Spleen (tissue), 11 donors: ENCODE measurements around the gene ERCC4. TPM values are rescaled to one million over a fixed set of nuclear protein-coding genes. Genes with fewer than 3 reads are reported as not detected.

Experiments
- DNase-seq: peaks from one replicate; pipeline ENCODE4 v3.0.0-alpha.2; 2020
- H3K27ac ChIP-seq, 8 donors: fragments of 200-600 bp; sonication (generic) in 7 of 8; 1 replicate in 4 of 8; 2 replicates in 4 of 8; pipeline versions ENCODE4 v1.5.0 to v1.8.0; 2016 to 2021; ENCODE audit warnings: inconsistent platforms in 4 of 8, mild to moderate bottlenecking in 4 of 8, moderate library complexity in 1 of 8
- H3K27me3 ChIP-seq, 7 donors: fragments of 200-600 bp; sonication (generic) in 6 of 7; replicated peaks in 1 of 7; 1 replicate in 4 of 7; 2 replicates in 3 of 7; pipeline versions ENCODE4 v1.5.0 to v1.8.0; 2016 to 2021; ENCODE audit warnings: inconsistent platforms in 3 of 7, mild to moderate bottlenecking in 1 of 7
- H3K36me3 ChIP-seq, 6 donors: fragments of 200-600 bp; sonication (generic) in 5 of 6; 1 replicate in 4 of 6; 2 replicates in 2 of 6; pipeline versions ENCODE4 v1.5.0 to v1.8.0; 2016 to 2021; ENCODE audit warnings: inconsistent platforms in 2 of 6
- H3K4me1 ChIP-seq, 6 donors: fragments of 200-600 bp; sonication (generic) in 5 of 6; 1 replicate in 3 of 6; 2 replicates in 3 of 6; pipeline versions ENCODE4 v1.5.0 to v1.8.0; 2016 to 2021; ENCODE audit warnings: inconsistent platforms in 3 of 6
- H3K4me3 ChIP-seq, 8 donors: fragments of 200-600 bp; sonication (generic) in 7 of 8; 1 replicate in 4 of 8; 2 replicates in 4 of 8; pipeline versions ENCODE4 v1.5.0 to v1.8.0; 2016 to 2021; ENCODE audit warnings: inconsistent platforms in 4 of 8, mild to moderate bottlenecking in 4 of 8, moderate library complexity in 2 of 8
- H3K9me3 ChIP-seq, 8 donors: fragments of 200-600 bp; sonication (generic) in 7 of 8; 1 replicate in 4 of 8; 2 replicates in 4 of 8; pipeline versions ENCODE4 v1.5.0 to v1.8.0; 2016 to 2021; ENCODE audit warnings: inconsistent platforms in 4 of 8
- CTCF ChIP-seq, 11 experiments: fragments of 200-600 bp in 7 of 11; fragments of 450-650 bp in 4 of 11; sonication (generic) in 4 of 11; IDR thresholded peaks in 8 of 11; conservative IDR thresholded peaks in 3 of 11; 1 replicate in 7 of 11; 2 replicates in 4 of 11; pipeline versions ENCODE4 v1.4.0 to v1.8.0; 2016 to 2021; ENCODE audit warnings: antibody characterized with exemption in 11 of 11, inconsistent platforms in 4 of 11, mild to moderate bottlenecking in 1 of 11
- POLR2A ChIP-seq, 3 donors: fragments of 450-650 bp; IDR thresholded peaks; one replicate each; pipeline ENCODE4 v1.5.1; 2017; ENCODE audit warnings: antibody characterized with exemption in 3 of 3, mild to moderate bottlenecking in 1 of 3
- POLR2AphosphoS5 ChIP-seq, 3 donors: sonication (generic); formaldehyde crosslinking; IDR thresholded peaks; one replicate each; pipeline ENCODE4 v1.5.1; 2017; ENCODE audit warnings: antibody characterized with exemption in 3 of 3
- WGBS, 5 donors: extraction: QIAGEN DNeasy Blood & Tissue Kit in 3 of 5; methylation state at CpG; one replicate each; pipeline versions ENCODE4 v1.1.5 to v1.1.7; 2013 to 2018; 5-methylcytosine and 5-hydroxymethylcytosine counted together
- intact Hi-C: fragments of 100-400 bp; cut with DNase I; formaldehyde crosslinking; loops from one replicate; pipeline ENCODE4 v1.15.0; 2023; ENCODE audit warnings: low total_unique reads
- polyA plus RNA-seq, 3 donors: library from polyadenylated mRNA; stranded (reverse); fragments of 200-250 nt; gene quantifications; one replicate each; pipeline ENCODE4 v1.2.1, GENCODE V29; 2013
- total RNA-seq, 7 donors: library from RNA; depleted of rRNA in 3 of 7; stranded (reverse); fragments of >200 nt in 3 of 7; fragmentation: NEBNext Ultra II Directional in 4 of 7; extraction: Animal tissue kit (Norgen Biotek cat#: 25700) in 4 of 7; gene quantifications; one replicate each; pipeline versions ENCODE4 v1.1.0 to v1.2.1, GENCODE V29; 2016 to 2021
- donor health status: healthy with polysubstance abuse.
- donor health status: DM: no; HTN: no; CAD: no; lungs with moderate emphysema.
- donor health status: DM: no; HTN: no; CAD: no.
- donor health status: Bipolar disorder and iron deficiency.
- donor health status: healthy.
- donor health status: DM: no; HTN: no; CAD: no.
- donor health status: DM: yes; HTN: yes; CAD: no.

ERCC4 gene
- total and polyA plus RNA-seq, 10 donors = 1.1 to 15.2 (median 9.1) TPM

DNA sequence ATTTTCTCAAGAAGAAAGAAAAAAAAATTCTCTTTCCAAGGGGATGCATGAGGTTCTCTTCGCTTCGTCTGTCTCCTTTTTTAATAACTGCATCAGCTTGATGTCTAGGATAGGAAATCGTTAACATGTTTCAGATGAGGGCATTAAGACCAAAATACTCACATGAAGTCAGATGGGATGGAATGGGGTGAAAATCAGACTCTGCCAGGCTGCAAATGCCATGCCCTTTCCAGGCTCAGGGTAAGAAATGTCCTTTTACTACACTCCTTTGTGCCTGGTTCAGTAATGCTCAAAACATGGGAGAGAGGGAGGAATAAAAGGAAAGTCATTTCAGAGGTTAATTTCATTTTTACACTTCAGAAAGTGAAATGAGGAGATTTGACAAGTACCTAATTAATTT is 21.7 kb upstream of the ERCC4 start:
- no peak for DNase-seq
- Histone ChIP-seq H3K4me3 (no peak overlapping the region), H3K27ac (no peak overlapping the region), H3K9me3 (peaks cover 0 to 13% (median 5%) of the 10 kb centered on the region in 8 donors), H3K27me3 (peaks cover 0 to 21% (median 0%) of the 10 kb centered on the region in 7 donors), H3K36me3 (no peaks in the 10 kb centered on the region), H3K4me1 (no peaks in the 10 kb centered on the region)
- intact Hi-C loops = no loop called here
- WGBS, 5 donors = 75 to 82% (median 81%) methylated on average over 3 of the region's 3 CpGs
- no peak for TF ChIP-seq CTCF (IDR thresholded peaks at IDR 0.05 in 8 of 11, conservative IDR thresholded peaks at IDR 0.05 in 3 of 11)
- TF ChIP-seq POLR2A (IDR thresholded peaks at IDR 0.05) = no peak
- TF ChIP-seq POLR2AphosphoS5 (IDR thresholded peaks at IDR 0.05) = no peak

GRCh38 chr16:13902052-13902451 is 17.9 kb upstream of the ERCC4 start:
- Histone ChIP-seq H3K27me3 (peaks cover 0 to 22% (median 0%) of the 10 kb centered on the region in 7 donors), H3K36me3 (no peaks in the 10 kb centered on the region), H3K9me3 (peaks cover 0 to 3% (median 0%) of the 10 kb centered on the region in 8 donors), H3K27ac (no peak overlapping the region), H3K4me1 (no peaks in the 10 kb centered on the region), H3K4me3 (no peak overlapping the region)
- TF ChIP-seq POLR2AphosphoS5 (IDR thresholded peaks at IDR 0.05) (no peak), CTCF (IDR thresholded peaks at IDR 0.05 in 8 of 11, conservative IDR thresholded peaks at IDR 0.05 in 3 of 11) (no peak), POLR2A (IDR thresholded peaks at IDR 0.05) (no peak)
- 74 to 90% (median 86%) methylated on average over 3 of the region's 3 CpGs for WGBS, 5 donors
- no peak for DNase-seq
- intact Hi-C loops = no loop called here

- Histone ChIP-seq H3K9me3 (peaks cover 0 to 3% (median 0%) of the 10 kb centered on the region in 8 donors), H3K4me3 (no peak overlapping the region), H3K36me3 (no peaks in the 10 kb centered on the region), H3K4me1 (no peaks in the 10 kb centered on the region), H3K27me3 (peaks cover 0 to 28% (median 0%) of the 10 kb centered on the region in 7 donors), H3K27ac (no peak overlapping the region)
- intact Hi-C loops = no loop called here
- TF ChIP-seq POLR2A (IDR thresholded peaks at IDR 0.05) = no peak
- no peak for TF ChIP-seq POLR2AphosphoS5 (IDR thresholded peaks at IDR 0.05)
- no peak for TF ChIP-seq CTCF (IDR thresholded peaks at IDR 0.05 in 8 of 11, conservative IDR thresholded peaks at IDR 0.05 in 3 of 11)
- WGBS, 5 donors = 84 to 96% (median 90%) methylated on average over 3 of the region's 3 CpGs
- no peak for DNase-seq
Measured at GRCh38 chr16:13902677-13903076, 17.3 kb upstream of the ERCC4 start.

- peaks cover 0 to 3% (median 0%) of the 10 kb centered on the region in 8 donors for H3K9me3 ChIP-seq
- H3K27ac ChIP-seq = no peak overlapping the region
- intact Hi-C loops = no loop called here
- no peaks in the 10 kb centered on the region for H3K4me1 ChIP-seq
- peaks cover 0 to 43% (median 0%) of the 10 kb centered on the region in 7 donors for H3K27me3 ChIP-seq
- H3K36me3 ChIP-seq = no peaks in the 10 kb centered on the region
- no peak for DNase-seq
- 53 to 74% (median 71%) methylated on average over 1 of the region's 1 CpG for WGBS, 5 donors
- TF ChIP-seq POLR2A (IDR thresholded peaks at IDR 0.05) = no peak
- TF ChIP-seq POLR2AphosphoS5 (IDR thresholded peaks at IDR 0.05) = no peak
- no peak for TF ChIP-seq CTCF (IDR thresholded peaks at IDR 0.05 in 8 of 11, conservative IDR thresholded peaks at IDR 0.05 in 3 of 11)
- no peak overlapping the region for H3K4me3 ChIP-seq
Measured at GRCh38 chr16:13904179-13904691, 15.7 kb upstream of the ERCC4 start.
